HG03521 (cell line): ENCODE data around the gene LLGL1.
A peak's percentile ranks its signal among the peaks of the same experiment; 100 is the strongest.

Experiments
- ATAC-seq: cut with Tn5 transposase; IDR thresholded peaks from one replicate; pipeline ENCODE4 v1.9.1; 2021; ENCODE audit warnings: mild to moderate bottlenecking, moderate library complexity; ENCODE audit not compliant: unreplicated experiment

LLGL1 gene

DNA sequence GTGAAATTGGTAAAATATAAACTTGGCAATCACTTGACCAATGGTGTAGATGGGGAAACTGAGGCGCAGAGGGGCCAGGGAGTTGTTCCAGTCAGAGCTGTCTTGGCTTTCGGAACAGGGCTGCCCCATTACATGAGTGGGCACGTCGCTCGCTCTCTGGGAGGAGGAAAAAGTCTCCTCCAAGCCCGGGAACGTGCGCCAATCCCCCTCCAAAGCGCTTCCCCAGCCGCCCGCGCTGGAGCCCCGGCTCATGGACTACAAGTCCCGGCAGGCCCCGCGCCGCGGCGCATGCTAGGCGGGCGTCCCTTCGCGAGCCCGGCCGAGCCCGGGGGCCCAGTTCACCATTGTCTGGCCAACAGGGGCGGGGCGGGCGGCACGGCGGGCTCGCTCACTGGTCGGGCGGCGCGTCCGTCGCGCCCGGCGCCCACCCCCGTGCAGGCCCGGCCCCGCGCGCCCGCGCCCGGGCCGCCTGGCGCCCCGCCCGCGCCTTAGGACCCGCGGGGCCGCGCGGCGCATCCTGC, at the start of gene LLGL1:
Gene LLGL1, plus strand, starts transcription at position 515 of the 521 bp plus-strand sequence. CDS start 48 bp downstream, outside the sequence.
- peak; percentile 93 for ATAC-seq

DNA sequence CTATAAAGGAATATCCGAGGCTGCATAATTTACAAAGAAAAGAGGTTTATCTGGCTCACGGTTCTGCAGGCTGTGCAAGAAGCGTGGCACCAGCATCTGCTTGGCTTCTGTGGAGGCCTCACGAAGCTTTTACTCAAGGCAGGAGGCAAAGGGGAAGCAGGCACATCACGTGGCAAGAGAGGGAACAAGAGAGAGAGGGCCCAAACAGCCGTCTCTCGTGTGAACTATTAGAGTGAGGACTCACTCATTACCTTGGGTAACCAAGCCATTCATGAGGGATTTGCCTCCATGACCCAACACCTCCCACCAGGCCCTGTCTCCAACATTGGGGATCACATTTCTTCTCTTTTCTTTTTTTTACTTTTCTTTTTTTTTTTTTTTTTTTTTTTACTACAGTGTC, 49.3 kb upstream of the LLGL1 start:
- no peak for ATAC-seq

DNA sequence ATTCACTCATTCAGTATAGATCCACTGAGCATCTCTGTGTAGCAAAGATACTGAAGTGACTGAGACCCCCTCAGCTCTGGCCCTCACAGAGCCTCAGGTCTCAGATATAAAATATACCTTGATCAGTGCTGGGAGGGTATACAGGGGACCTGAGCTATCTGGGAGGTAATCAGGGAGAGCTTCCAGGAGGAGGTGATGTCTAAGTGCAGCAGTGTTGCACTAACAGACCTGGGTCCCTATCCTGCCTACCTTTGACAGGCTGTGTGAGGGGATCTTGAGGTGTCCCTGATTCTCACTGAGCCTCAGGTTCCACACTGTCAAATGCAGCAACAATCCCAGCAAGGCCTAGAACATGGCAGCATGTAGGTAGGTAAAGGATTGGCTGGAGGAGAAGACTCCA, 48.3 kb upstream of the LLGL1 start:
- no peak for ATAC-seq

DNA sequence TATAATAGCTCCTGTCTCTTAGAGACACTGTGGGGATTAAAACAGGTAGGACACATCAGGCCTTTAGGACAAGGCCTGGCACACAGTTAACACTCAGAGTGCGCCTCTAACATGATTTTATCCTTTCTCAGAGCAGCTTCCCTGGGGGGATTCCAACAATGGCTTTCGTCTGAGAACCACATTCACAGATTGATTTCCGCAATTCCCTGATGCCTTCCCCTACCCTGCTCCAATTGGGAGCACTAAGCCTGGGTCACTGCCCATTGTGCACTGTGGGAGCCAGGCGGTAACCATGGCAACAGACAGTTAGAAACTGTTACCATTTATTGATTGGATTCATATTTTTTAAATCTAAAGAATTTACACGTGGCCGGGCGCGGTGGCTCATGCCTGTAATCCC, 47.7 kb upstream of the LLGL1 start:
- ATAC-seq: no peak

DNA sequence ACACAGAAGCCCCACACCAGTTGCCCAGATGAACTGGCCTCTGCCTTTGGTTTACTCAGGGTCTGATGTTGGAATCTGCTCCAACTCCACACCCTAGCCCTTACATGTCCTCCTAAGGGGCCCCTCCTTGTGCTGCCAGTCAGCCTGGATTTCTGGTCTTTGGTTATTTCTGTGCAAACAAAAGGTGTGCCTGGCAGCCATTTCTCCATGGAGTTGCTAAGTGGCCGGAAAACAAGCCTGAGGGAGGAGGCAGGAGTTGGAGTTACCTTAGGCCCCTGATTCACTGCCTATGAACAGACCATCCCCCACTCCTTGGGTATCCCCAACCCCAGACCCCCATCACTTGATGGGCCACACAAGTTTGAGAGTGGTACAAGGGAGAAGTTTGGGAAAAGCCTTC, 46.2 kb upstream of the LLGL1 start:
- no peak for ATAC-seq

DNA sequence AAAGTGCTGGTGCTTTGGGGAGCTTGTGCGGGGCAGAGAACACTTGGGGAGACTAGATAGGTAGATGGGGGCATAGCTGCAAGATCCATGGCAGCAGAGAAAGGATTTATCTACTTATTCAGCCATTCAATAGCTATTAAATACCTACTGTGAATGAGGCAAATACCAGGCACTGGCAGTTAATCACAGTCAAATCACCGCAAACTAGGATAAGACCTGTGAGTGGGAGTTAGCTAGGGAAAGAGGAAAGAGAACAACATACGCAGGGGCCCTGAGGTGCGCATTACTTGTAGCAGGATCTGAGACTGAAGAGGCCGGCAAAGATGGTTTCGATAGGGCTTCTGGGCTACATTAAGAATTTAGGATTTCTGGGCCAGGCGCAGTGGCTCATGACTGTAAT, 45.6 kb upstream of the LLGL1 start:
- no peak for ATAC-seq

DNA sequence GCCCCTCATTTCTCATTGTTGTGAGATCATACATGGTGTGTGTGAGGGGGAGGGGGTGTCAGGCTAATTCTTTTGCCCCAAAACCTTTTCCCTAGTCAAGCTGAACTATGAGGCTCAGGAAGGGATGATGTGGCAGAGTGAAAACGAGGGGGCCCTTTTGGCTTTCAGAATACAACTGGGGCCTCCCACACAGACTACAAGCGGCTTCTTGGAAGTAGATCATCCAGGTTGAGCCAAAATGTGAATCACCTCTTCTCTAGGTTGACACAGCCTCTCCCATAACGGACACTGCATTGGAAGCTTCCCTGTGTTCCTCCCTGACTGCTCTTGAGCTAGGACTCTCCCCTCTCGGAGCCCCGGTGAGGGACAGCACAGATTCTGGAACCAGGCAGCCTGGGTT, 44.1 kb upstream of the LLGL1 start:
- no peak for ATAC-seq

DNA sequence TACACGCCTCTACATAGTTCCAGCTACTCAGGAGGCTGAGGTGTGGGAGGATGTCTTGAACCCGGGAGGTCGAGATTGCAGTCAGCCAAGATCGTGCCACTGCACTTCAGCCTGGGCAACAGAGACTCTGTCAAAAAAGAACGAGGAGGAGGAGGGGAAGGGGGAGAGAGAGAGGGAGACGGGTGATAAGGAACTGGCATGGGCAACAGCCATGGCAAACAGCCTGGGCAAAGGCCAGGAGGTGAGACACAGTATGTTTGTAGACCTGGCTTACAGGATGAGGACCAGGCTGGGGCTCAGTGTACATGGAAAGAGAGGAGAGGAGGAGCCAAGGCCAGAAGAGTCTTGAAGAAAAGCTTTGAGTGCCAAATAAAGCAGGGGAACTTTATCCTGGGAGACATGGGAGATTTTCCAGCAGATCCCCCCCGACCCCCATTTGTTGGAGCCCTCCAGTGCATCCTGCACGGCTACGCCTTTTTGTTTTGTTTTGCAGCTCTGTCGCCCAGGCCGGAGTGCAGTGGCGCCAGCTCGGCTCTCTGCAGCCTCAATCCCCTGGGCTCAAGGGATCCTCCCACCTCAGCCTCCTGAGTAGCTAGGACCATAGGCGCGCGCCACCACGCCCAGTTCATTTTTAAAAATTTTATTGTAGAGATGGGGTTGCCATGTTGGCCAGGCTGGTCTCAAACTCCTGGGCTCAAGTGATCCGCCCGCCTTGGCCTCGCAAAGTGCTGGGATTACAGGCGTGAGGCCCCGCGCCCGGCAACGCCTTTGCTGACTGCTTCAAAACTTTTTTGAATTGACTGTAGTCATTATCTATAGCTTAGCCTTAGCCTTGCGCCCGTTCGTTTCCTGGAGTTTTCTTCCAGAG, 43.1 kb upstream of the LLGL1 start:
- no peak for ATAC-seq

DNA sequence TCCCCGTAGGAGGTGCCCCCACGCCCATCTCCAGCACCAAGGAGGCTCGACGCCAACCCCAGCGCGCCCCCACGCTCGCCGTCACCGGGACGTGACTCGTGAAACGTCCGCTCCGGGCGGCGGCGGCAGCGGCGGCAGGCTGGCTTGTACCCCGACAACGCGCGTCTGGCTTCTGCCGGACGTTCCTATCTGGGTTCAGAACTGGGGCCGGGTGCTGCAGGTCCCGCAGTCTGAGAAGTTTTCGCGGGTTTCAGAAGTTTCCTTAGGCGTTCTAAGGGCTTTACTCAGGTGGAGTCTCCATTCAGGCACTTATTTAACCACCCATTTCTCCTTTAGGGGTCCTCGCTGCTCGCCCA, 42.5 kb upstream of the LLGL1 start:
- peak; percentile 19 for ATAC-seq

DNA sequence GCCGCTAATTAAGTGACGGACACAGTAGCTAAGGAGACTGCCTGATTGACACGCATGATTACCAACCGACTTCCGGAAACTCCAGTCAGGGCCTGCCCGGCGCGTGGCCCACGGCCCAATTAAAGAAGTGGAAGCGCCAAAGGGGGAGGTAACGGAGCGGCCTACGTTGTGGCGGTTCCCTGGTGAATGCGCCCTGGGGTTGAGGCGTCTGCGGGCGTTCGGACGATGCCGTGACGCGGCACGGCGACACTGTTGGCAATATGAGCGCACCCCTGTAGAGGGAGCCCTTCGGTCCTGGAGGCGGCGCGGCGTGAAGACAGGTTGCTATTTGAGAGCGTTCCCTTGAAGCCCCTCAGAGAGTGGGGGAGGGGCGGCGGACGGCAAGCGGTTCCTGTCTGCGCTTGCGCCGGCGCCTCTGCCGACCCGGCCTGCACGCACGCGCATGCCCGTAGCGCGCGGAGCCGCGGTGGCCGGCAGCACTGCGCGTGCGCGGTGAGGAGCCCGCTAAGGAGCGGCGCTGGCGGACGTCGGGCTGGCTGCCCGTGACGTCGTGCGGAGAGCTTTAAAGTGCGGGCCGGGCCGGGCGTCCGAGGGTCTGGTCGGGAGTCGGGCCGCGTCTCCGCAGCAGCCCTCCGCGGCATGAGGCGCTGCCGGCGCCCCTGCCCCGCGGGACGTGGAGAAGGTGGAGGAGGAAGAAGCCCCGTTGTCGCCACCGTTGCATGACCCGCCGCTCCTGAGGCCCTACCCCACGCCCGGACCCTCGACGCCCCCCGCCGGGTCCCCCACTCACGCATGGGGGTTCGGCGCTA, 41.9 kb upstream of the LLGL1 start, which contains the start of gene ALKBH5:
Gene ALKBH5, plus strand, starts transcription at position 495 of the 809 bp plus-strand sequence. CDS start 416 bp downstream, outside the sequence.
- ATAC-seq: peak; percentile 72

DNA sequence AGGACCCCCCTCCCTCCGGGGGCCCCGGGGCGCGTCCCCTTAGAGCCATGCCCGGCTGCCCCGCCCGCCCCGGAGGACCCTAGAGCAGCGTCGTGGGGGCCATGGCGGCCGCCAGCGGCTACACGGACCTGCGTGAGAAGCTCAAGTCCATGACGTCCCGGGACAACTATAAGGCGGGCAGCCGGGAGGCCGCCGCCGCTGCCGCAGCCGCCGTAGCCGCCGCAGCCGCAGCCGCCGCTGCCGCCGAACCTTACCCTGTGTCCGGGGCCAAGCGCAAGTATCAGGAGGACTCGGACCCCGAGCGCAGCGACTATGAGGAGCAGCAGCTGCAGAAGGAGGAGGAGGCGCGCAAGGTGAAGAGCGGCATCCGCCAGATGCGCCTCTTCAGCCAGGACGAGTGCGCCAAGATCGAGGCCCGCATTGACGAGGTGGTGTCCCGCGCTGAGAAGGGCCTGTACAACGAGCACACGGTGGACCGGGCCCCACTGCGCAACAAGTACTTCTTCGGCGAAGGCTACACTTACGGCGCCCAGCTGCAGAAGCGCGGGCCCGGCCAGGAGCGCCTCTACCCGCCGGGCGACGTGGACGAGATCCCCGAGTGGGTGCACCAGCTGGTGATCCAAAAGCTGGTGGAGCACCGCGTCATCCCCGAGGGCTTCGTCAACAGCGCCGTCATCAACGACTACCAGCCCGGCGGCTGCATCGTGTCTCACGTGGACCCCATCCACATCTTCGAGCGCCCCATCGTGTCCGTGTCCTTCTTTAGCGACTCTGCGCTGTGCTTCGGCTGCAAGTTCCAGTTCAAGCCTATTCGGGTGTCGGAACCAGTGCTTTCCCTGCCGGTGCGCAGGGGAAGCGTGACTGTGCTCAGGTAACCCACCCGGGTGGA, 41.0 kb upstream of the LLGL1 start:
- peak; percentile 14 for ATAC-seq

DNA sequence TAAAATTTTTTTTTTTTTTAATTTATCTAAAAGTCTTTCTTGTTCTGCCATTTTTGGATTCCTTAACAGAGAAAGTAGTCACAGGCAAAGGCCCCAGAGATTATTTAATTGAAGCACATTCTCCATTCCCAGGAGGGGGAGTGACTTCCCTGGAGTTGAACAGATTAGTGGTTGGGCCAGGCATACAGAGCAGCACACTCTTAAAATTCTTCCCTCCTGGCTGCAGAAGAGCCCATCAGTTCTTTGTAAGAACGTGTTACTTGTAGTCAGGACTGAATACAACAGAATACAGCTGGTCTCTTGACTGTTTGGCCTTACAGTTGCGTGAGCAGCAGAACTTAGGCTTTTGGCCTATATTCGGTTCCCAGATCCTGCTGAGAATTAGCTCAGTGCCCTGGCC, 40.0 kb upstream of the LLGL1 start:
- ATAC-seq: no peak

DNA sequence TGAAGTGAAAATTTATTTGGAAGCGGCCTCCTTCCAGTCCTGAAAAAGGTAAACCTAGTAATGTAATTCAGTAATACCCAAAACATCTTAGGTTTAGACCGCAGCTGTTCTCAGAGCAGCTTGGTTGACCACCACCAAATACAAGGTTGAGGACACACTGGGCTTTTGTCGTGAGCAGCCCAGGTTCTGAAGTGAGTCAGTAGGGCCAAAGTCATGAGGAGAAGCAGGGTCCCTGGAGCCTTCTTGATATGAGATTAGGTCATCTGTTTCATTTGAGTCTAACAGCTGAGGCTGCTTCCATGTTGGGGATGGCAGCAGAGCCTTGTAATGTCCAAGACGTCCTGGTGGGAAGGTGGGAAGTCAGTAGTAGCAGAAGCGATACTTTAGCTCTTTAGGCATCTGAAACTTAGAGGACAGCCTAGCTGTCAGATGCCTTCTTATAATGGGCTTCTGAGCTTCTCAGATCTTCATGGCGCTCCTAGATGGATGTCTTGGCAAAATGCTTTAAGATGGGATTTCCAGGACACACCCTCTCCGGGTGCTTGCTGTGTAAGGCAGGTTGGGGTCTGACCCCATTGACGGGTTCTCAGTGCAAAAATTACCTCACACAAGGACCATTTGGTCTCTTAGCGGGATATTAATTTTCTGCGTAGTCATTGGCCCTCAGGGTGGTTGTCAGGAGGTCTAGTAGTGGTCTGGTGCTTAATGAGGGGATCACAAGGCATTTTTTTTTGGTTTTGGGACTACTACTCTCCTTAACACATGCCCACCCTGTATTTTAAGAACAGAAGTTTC, 39.4 kb upstream of the LLGL1 start:
- ATAC-seq: no peak

DNA sequence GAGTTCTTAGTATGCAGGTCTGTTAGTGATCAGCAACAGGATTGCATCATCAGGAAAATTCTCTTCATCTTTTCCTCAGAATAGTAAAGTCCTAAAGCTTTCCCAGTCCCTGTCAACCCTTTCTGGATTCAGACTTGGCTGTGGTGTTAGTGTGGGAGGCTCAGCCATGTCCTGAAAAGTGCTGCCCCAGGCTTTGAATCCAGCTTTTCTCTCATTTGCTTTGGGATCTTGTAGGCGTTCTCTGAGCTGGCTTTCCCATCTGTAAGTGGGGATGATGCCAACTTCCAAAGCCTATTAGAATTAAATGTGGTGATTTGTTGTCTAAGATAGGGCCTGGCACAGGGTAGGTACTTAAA, 38.8 kb upstream of the LLGL1 start:
- ATAC-seq: no peak

DNA sequence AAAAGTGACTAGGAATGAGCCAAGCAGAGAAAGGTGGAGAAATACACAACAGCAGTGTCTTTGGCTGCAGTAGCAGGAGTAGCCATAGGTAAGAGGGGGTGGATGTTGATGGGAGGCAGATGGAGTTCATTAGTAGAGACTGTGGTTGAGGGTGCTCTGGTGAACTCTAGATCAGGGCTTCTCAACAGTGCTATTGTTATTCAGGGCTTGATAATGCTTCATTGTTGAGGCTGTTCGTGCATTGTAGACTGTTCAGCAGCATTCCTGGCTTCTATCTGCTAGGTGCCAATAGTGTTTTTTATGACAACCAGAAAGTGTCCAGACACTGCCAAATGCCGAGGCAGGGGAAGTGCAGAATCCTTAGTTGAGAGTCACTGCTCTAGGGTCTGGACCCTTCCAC, 38.2 kb upstream of the LLGL1 start:
- ATAC-seq: no peak

DNA sequence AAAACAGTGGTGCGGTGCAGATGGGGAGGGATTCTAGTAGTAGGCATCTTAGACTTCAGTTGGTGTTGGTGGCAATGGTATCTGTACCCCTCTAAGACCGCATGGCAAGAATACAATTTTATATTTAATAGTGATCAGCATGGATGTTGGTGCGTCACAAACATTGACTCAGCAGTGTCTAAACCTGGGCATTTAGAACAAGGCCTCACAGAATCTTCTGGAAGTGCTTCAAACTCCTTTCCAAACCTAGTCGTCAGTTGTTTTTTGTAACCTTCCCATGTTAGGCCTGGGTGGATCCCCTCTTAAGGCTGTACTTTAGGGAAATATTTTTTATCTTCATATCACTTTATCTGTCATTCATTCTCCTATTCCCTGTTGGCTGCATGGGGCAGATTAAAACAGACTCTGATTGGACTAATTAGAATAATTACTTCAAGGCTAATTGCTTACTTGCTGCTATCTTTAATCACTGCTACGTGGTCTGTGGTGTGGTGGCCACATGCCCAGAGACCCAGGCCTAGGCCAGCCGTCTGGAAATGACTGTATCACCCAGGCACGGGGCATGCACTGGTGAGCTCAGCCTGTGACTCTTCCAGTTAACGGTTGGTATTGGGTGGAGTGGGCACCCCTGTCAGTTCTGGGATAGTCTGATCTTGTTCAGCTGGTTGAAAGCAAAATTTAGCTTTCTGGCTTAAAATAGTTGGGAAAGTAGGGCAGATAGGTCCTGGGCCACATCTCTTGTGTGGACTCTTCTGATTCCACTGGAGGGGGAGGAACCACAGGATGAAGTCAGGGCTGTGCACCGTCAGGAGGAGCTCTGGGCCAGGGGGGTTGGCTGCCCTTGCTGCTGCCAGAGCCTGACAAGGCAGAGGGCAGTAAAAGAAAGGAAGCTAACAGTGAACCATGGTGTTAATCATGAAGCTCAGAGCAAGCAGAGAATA, 37.3 kb upstream of the LLGL1 start:
- ATAC-seq: no peak

DNA sequence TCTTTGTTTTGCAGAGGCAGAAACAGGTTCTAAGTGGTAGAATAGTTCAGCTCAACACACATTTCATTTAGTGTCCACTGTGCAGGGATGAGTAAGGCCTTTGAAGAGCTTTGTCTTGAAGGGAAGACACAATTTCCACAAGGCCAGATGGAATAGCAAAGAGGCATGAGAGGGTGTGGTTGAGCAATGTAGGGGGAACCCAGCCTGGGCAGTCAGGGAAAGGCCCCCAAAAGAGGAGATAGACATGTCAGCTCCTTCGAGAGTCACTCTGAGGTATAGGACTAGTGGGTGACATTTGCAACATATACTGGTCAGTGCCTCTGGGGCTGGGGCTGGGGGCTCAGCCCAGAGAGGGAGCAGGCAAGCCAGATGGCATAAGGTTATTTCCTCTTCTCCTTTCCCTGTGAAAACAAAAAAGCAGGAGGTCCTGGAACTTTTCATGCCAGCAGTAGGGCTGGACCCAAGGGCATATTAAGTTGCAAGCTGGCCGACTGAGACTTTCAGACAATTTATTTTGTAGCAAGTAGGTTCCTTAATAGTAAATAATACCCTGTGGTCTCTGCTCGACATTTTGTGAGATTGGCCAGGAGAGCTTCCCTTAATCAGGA, 34.7 kb upstream of the LLGL1 start:
- ATAC-seq: no peak

DNA sequence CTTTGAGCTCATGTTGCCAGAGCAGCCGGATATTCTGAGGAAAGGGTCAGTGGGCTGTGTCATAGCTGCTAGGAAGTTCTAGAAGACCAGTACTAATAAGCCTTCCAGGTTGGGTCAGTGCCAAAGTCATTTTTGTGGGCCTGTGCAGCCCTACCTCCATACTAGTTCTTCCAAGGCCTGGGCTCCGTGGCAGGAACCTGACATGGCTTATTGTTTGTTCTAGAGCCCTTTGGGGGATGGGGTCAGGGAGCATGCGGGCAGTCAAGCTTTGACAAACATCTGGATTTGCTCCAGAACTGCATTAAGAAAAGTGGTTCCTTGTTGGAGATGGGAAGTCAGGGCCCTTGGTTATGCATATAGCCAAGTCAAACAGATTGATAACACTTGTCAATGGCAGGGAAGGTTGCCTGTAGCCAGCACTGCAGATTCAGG, 34.2 kb upstream of the LLGL1 start:
- ATAC-seq: no peak

DNA sequence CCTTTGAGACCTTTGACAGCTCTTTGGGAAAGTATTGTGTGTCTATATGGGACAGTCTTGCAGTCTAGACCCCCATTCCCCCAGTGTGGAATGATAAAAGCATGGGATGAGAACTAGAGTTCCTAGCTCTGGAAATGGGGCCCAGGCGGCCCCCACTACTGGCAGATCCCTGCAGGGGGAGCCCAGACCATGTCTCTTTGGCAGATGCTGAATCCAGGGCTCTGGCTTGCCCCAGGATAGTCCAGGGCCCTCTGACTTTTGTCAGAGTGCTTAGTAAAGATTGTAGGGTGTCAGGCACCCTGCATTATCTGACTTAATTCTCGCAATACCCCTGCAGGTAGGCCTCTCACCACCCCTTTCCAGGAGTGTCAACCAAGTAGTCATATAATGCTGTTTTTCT, 33.5 kb upstream of the LLGL1 start:
- no peak for ATAC-seq
